Kidney (tissue), 22 donors: Measurements from ENCODE around the gene CCN6. TPM values are rescaled to one million over a fixed set of nuclear protein-coding genes. Genes with fewer than 3 reads are reported as not detected.
A peak's percentile ranks its signal among the peaks of the same experiment; 100 is the strongest.

ENCODE experiments used
- DNase-seq, 5 donors: peaks; one replicate each; pipeline ENCODE4 v3.0.0-alpha.2; 2013 to 2020
- FAIRE-seq: peaks from 2 replicates; lab custom pipeline; 2012; peaks lifted over from hg19 to GRCh38; lab: Jason Lieb, UNC
- H3K27ac ChIP-seq, 2 donors: one replicate each; pipeline ENCODE4 v1.7.0; 2013; ENCODE audit warnings: low read depth in 2 of 2, low read length in 2 of 2, inconsistent platforms in 1 of 2
- H3K27me3 ChIP-seq: one replicate; pipeline ENCODE4 v1.7.1; 2013; ENCODE audit warnings: low read length, inconsistent platforms; ENCODE audit not compliant: control insufficient read depth, insufficient read depth
- H3K36me3 ChIP-seq, 3 donors: one replicate each; pipeline versions ENCODE4 v1.7.0 to v1.7.1; 2013; ENCODE audit warnings: low read length in 3 of 3, control low read depth in 1 of 3, inconsistent platforms in 1 of 3; ENCODE audit not compliant: insufficient read depth in 3 of 3, control insufficient read depth in 2 of 3
- H3K4me1 ChIP-seq, 3 donors: one replicate each; pipeline versions ENCODE4 v1.7.0 to v1.7.1; 2013; ENCODE audit warnings: low read length in 3 of 3, inconsistent platforms in 1 of 3, low read depth in 1 of 3; ENCODE audit not compliant: control insufficient read depth in 2 of 3, insufficient read depth in 2 of 3
- H3K4me3 ChIP-seq, 3 donors: one replicate each; pipeline versions ENCODE4 v1.7.0 to v1.8.1; 2013; ENCODE audit warnings: low read length in 3 of 3, control low read depth in 1 of 3, inconsistent platforms in 1 of 3
- H3K9ac ChIP-seq, 3 donors: one replicate each; pipeline versions ENCODE4 v1.7.0 to v1.7.1; 2013; ENCODE audit warnings: low read length in 3 of 3, control low read depth in 1 of 3, inconsistent platforms in 1 of 3
- H3K9me3 ChIP-seq, 3 donors: one replicate each; pipeline versions ENCODE4 v1.7.0 to v1.7.1; 2013; ENCODE audit warnings: low read length in 3 of 3, control low read depth in 1 of 3, inconsistent platforms in 1 of 3; ENCODE audit not compliant: control insufficient read depth in 2 of 3, insufficient read depth in 1 of 3
- intact Hi-C: fragments of 100-400 bp; cut with DNase I; formaldehyde crosslinking; loops from one replicate; pipeline ENCODE4 v1.11.1; 2022
- long read RNA-seq, 10 donors: library from polyadenylated mRNA in 1 of 10; unstranded in 1 of 10; transcript quantifications; one replicate each; pipeline ENCODE4 v2.0.0 and lab custom pipeline, GENCODE V29; 2021 to 2026
- polyA plus RNA-seq: library from polyadenylated mRNA; stranded (reverse); fragments of 350-450 nt; fragmentation: Illumina TruSeq; extraction: RNeasy Lipid Tissue Mini Kit (QIAGEN cat#74804); gene quantifications from one replicate; pipeline ENCODE4 v1.2.3, GENCODE V29; 2014; ENCODE audit warnings: low read depth, low replicate concordance; ENCODE audit not compliant: insufficient read depth
- total RNA-seq: library from RNA; stranded (reverse); fragmentation: NEBNext Ultra II Directional; extraction: Animal tissue kit (Norgen Biotek cat#: 25700); gene quantifications from one replicate; pipeline ENCODE4 v1.2.1, GENCODE V29; 2021
- TF ChIP-seq, protein P1 (sequence below): IDR thresholded peaks from 3 replicates; pipeline ENCODE4 v1.5.1; 2012; ENCODE audit warnings: mild to moderate bottlenecking, moderate library complexity, borderline replicate concordance; ENCODE audit not compliant: insufficient read depth; ENCODE audit errors: extremely low read depth
- donor health status: control.
- donor health status: control.
- donor health status: control.
- donor health status: control.
- donor health status: control.
- donor health status: DM: yes; HTN: yes; CAD: no.
- donor health status: Normal renal cell carcinoma (clear cell type).

CCN6 gene
- total RNA-seq (6.7 TPM), polyA plus RNA-seq (8.4 TPM)
- long read RNA-seq, donor 1 = 0 reads
- long read RNA-seq, donor 2, partial matches to known transcripts = 54 of 63 reads
- long read RNA-seq, donor 2, other reads (novel, unspliced or antisense) = 9 of 63 reads
- long read RNA-seq, donor 3, partial matches to known transcripts = 0 of 1 reads
- long read RNA-seq, donor 3, other reads (novel, unspliced or antisense) = 0 of 1 reads
- long read RNA-seq, donor 4 = 0 reads
- long read RNA-seq, donor 5 = 0 reads
- long read RNA-seq, donor 6, partial matches to known transcripts = 0 of 1 reads
- long read RNA-seq, donor 6, other reads (novel, unspliced or antisense) = 0 of 1 reads
- long read RNA-seq, donor 7, partial matches to known transcripts = 3 of 6 reads
- long read RNA-seq, donor 7, other reads (novel, unspliced or antisense) = 0 of 6 reads
- long read RNA-seq, donor 8 = 0 reads
- long read RNA-seq, donor 9 = 0 reads
- long read RNA-seq, donor 10, partial matches to known transcripts = 41 of 42 reads
- long read RNA-seq, donor 10, other reads (novel, unspliced or antisense) = 0 of 42 reads

DNA sequence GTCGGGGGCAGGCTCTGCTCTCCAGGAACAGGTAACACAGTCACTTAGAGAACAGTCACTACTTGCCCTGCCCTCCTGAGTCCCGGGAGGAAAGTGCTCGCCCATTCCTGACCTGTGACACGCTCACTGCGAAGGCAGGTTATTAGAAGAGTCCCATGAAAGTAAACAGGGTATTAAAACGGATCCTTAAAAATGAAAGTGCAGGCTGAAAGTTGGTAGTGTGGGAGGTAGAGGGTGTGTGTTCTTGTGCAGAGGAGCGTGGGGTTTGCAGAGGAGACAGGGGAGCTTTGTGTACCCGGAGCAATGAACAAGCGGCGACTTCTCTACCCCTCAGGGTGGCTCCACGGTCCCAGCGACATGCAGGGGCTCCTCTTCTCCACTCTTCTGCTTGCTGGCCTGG lies at the start of gene CCN6:
CCN6 (plus strand) TSS at position 104 of the 400 bp plus-strand sequence; CDS start at position 358, 254 bp downstream.
- no peak within 1 kb of the TSS for H3K9ac ChIP-seq
- DNase-seq (no peak), FAIRE-seq (no peak)
- H3K4me1 ChIP-seq = peaks cover 0 to under 1% (median 0%) of the 10 kb centered on the region in 3 donors
- intact Hi-C loops = no loop called here
- H3K4me3 ChIP-seq = peak within 1 kb of the TSS in 1 of 3 donors; percentile 26
- H3K27me3 ChIP-seq = no peaks in the 10 kb centered on the region
- TF ChIP-seq, protein P1, sequence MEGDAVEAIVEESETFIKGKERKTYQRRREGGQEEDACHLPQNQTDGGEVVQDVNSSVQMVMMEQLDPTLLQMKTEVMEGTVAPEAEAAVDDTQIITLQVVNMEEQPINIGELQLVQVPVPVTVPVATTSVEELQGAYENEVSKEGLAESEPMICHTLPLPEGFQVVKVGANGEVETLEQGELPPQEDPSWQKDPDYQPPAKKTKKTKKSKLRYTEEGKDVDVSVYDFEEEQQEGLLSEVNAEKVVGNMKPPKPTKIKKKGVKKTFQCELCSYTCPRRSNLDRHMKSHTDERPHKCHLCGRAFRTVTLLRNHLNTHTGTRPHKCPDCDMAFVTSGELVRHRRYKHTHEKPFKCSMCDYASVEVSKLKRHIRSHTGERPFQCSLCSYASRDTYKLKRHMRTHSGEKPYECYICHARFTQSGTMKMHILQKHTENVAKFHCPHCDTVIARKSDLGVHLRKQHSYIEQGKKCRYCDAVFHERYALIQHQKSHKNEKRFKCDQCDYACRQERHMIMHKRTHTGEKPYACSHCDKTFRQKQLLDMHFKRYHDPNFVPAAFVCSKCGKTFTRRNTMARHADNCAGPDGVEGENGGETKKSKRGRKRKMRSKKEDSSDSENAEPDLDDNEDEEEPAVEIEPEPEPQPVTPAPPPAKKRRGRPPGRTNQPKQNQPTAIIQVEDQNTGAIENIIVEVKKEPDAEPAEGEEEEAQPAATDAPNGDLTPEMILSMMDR = no peak
- peaks cover 0 to 5% (median 0%) of the 10 kb centered on the region in 3 donors for H3K9me3 ChIP-seq
- no peak within 1 kb of the TSS for H3K27ac ChIP-seq
- no peaks in the 10 kb centered on the region for H3K36me3 ChIP-seq

DNA sequence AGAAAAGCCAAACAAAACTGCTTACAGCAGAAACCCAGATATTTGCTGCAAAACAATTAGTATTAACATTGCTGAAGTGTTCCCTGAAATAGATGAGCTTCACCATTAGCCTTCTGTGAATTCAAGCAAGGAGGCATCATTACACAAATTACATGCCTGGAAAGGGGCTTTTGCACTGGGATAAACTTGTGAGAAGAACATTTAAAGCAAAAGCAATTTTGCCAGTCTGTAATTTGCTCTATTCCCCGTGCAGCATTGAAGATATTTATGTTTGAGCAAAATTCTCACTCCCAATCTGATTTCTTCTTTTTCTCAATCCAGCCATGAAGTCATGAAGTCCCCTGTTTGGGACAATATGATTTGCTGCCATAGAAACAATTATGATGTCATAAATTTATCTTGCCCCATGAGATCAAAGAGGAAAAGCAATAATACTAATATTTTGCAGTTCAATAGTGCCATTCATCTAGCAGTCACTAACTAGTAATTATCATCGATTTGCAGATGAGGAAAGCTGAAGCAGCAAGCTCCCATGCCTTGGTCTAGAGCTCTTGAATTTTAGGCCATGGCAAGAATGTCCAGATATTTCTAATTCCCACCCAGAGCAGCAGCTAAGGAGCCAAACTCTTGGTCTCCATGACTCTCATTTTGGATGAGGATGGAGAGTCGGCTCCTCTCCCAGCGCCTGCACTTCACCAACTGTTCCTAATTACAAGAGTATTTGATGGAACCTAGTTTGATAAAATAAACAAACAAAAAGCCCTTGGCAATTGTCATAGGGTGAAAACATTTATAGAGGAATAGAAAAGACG lies 49.5 kb upstream of the CCN6 start:
- Histone ChIP-seq H3K27ac (no peak overlapping the region), H3K4me3 (no peak overlapping the region), H3K4me1 (peaks cover 0 to 2% (median 0%) of the 10 kb centered on the region in 3 donors), H3K9me3 (no peaks in the 10 kb centered on the region), H3K9ac (no peak overlapping the region), H3K27me3 (no peaks in the 10 kb centered on the region), H3K36me3 (no peaks in the 10 kb centered on the region)
- no peak for DNase-seq
- FAIRE-seq = no peak
- intact Hi-C loops = no loop called here
- TF ChIP-seq, protein P1 = no peak

DNA sequence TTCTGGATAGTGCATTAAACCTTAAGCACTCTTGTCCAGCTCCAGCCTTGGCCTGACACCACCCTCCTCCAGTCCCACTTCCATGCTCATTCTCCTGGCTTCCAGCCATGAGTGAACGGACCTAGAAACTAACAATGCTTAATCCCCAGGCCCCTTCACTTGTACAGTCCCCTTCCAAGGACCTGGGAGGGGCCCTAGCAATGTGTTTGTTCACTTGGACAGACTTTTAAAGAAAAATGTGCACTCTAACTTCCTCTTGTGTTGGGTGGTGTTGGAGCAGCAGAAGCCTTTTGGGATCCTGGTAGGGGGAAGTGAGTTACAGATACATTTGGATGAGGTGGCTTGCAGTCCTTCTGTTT lies 48.9 kb upstream of the CCN6 start:
- Histone ChIP-seq H3K4me1 (peaks cover 0 to 2% (median 0%) of the 10 kb centered on the region in 3 donors), H3K27ac (no peak overlapping the region), H3K4me3 (no peak overlapping the region), H3K9ac (no peak overlapping the region), H3K36me3 (no peaks in the 10 kb centered on the region), H3K27me3 (no peaks in the 10 kb centered on the region), H3K9me3 (no peaks in the 10 kb centered on the region)
- intact Hi-C loops = no loop called here
- FAIRE-seq = no peak
- TF ChIP-seq, protein P1 = no peak
- DNase-seq = no peak
